ENCODE data around the gene OR51A7. TPM values are rescaled to one million over a fixed set of nuclear protein-coding genes. Genes with fewer than 3 reads are reported as not detected.
"Not testable (repeated sequence)": the region's sequence is repeated elsewhere in the genome, so short reads cannot be mapped to it uniquely, and the experiment has no call there.

The OR51A7 gene, protein sequence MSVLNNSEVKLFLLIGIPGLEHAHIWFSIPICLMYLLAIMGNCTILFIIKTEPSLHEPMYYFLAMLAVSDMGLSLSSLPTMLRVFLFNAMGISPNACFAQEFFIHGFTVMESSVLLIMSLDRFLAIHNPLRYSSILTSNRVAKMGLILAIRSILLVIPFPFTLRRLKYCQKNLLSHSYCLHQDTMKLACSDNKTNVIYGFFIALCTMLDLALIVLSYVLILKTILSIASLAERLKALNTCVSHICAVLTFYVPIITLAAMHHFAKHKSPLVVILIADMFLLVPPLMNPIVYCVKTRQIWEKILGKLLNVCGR
- not detected for total RNA-seq
- long read RNA-seq, result 0 reads

DNA sequence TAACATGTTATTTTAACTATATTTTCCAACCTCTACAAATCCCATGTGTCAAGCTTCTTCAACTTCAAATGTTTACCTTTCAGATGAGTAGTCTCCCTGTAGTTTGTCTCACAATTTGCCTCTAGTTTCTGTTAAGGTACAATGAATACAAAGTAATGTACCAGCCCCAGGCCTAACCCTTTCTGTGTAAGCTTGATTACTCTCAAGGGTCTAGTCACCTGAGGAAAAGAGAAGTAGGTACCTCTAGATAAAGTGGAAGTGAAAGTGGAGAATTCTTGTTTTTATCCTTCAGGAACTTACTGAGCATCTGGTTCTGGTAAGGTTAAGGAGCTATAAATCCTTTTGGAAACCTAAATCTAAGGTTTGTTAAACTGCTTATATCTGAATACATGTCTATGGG, at the start of gene OR51A7:
Gene OR51A7 (plus strand): TSS at position 300 of the 400 bp plus-strand sequence. CDS start 3,587 bp downstream, outside the sequence.
- intact Hi-C loops (cut with DNase I), result no loop called here
- DNase-seq (ENCODE audit: low spot score), result no peak

DNA sequence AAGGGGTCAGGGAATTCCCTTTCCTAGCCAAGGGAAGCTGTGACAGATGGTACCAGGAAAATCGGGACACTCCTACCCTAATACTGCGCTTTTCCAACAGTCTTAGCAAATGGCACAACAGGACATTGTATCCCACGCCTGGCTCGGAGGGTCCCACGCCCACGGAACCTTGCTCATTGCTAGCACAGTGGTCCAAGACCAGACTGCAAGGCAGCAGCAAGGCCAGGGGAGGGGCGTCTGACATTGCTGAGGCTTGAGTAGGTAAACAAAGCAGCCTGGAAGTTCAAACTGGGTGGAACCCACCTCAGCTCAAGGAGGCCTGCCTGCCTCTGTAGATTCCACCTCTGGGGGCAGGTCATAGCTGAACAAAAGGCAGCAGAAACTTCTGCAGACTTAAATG, 49.3 kb upstream of the OR51A7 start:
- intact Hi-C loops (cut with DNase I); DNase-seq (ENCODE audit: low spot score): not testable (repeated sequence)

DNA sequence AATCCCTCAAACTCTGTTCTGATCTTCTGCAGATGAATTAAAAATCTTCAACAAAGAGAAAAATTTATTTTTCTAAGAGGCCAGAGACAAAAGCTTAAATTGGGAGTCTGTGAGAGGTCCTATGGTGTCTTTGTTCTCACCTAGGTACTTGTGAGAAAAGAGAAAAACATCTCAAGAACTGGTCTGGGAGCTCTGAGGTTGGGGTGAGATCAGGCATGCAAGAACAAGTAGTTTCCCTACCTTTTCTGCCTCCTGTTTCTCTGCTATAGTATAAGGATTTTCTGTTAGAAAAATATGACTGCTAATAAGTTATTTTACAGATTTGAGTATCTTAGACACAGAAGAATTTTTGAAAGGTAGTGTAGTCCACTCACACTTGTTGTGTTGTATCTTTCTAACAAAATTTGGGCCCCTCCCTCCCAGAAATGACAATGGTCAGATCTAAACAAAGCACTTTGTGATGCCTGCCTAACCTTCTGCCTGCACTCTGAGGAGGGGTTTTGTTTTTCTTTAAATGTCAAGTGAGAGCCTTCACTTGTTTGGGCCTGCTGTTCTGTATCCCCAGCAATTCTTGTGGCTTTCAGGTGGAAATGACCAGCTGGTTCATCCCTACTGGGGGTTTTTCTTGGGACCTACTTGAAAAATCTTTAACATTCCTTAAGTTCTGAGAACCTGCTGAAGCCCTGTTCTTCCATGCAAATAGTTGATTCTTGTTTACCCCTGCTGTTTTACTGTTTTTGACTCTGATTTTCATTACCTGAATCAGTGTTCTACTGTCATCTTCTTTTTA, 40.9 kb upstream of the OR51A7 start:
- intact Hi-C loops (cut with DNase I), result no loop called here
- DNase-seq (ENCODE audit: low spot score), result no peak

DNA sequence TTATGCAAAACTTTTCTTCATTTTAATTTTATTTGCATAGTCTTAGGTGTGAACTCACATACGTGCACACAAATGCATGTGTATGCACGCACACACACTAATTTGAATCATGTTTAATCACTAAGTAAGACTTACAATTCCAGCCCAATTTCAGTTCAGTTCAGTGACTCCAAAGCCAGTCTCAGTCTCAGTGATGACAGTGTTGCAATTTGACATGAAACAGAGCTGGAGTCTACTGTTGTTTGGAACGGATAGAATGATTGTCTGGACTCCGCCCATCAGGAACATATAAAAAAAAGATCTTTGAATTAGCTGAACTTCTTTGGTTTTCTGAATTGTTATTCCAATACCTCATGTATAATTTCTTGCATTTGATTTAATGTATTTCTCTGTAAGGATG, 39.7 kb upstream of the OR51A7 start:
- DNase-seq (ENCODE audit: low spot score), result no peak
- intact Hi-C loops (cut with DNase I), result no loop called here

DNA sequence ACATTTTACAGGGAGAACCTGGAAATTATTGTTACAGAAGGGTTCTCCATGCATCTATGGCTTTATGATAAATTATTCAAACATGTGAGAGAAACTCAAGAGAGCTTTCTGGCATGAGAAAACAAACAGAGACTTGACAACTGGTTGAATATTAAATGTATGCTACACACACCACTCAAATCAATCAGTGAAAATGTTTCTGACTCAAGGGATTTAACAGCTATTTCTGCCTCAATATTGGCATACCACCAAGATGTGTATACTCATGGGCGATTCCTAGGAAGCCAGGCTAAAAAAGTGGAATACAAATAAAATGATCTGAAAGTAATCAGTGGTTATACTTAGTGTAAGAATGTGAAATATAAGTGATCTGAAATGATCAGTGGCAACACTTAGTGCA, 37.7 kb upstream of the OR51A7 start:
- intact Hi-C loops (cut with DNase I), result no loop called here
- no peak for DNase-seq (ENCODE audit: low spot score)

DNA sequence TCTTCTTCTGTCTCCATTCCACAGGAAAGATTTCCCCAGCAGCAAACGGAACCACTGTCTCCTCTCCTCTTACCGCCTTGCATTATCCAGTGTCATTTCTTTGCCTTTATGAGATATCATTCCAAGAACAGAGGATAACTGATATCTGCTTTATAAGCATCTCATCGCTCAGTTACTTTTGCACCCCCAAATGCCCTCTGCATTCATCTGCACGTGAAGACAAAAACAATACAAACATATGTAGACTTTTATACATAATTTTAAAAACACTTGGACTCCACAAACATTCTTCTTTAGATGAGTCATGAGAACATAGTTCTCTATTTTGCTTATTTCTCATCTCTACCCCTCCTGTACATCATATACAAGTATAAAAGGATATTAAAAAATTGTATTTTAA, 22.4 kb upstream of the OR51A7 start:
- intact Hi-C loops (cut with DNase I), result no loop called here
- no peak for DNase-seq (ENCODE audit: low spot score)

DNA sequence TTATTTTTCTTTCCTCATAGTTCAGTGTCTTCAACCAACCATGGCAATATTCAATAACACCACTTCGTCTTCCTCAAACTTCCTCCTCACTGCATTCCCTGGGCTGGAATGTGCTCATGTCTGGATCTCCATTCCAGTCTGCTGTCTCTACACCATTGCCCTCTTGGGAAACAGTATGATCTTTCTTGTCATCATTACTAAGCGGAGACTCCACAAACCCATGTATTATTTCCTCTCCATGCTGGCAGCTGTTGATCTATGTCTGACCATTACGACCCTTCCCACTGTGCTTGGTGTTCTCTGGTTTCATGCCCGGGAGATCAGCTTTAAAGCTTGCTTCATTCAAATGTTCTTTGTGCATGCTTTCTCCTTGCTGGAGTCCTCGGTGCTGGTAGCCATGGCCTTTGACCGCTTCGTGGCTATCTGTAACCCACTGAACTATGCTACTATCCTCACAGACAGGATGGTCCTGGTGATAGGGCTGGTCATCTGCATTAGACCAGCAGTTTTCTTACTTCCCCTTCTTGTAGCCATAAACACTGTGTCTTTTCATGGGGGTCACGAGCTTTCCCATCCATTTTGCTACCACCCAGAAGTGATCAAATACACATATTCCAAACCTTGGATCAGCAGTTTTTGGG, 21.6 kb upstream of the OR51A7 start, which contains the start of gene OR51T1:
Gene OR51T1 (plus strand): TSS at position 41 of the 641 bp plus-strand sequence. CDS start 0 bp downstream, at position 41.
- intact Hi-C loops (cut with DNase I), result no loop called here
- DNase-seq (ENCODE audit: low spot score), result no peak

DNA sequence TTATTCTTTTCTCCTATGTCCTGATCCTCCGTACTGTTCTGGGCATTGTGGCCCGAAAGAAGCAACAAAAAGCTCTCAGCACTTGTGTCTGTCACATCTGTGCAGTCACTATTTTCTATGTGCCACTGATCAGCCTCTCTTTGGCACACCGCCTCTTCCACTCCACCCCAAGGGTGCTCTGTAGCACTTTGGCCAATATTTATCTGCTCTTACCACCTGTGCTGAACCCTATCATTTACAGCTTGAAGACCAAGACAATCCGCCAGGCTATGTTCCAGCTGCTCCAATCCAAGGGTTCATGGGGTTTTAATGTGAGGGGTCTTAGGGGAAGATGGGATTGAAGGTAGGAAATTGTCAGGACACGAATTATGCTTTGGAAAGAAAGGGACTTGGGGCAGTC, 21.0 kb upstream of the OR51A7 start:
- no peak for DNase-seq (ENCODE audit: low spot score)
- intact Hi-C loops (cut with DNase I), result no loop called here

DNA sequence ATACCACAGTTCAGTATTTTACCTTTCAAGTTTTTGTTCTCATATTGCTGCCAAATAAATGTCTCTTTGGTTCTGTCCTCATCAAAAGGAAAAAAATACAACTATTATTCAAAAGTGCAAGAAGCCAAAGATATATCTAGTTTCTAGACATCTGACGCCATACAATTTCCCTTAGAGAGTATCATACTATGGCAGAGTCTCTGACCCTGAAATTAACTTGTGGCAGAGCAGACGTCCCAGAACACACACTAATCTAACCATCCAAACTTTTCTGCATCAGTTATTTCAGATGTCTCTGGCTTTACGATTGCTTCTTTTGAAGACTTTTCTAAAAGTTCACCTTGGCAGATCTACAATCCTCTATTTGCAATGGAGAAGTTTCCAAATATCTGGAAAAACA, 19.2 kb upstream of the OR51A7 start:
- intact Hi-C loops (cut with DNase I), result no loop called here
- no peak for DNase-seq (ENCODE audit: low spot score)

DNA sequence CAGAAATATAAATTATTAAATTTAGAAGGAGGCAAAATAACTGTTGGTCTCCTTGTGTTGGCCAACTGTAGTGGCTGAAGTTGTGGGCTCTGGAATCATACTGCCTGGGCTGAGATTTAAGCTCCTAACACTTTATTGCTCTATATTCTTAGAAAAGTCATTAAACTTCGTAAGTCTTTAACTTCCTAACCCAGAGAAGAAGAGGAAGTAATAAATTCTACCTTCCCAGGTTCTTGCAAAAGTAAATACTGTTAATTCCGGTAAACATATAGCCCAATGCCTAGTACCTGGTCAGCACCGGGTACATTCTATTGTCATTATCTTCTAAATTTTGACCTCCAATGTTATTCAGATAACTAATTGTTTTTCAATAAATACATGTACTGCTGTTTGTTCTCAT, 17.4 kb upstream of the OR51A7 start:
- intact Hi-C loops (cut with DNase I), result no loop called here
- DNase-seq (ENCODE audit: low spot score), result no peak

DNA sequence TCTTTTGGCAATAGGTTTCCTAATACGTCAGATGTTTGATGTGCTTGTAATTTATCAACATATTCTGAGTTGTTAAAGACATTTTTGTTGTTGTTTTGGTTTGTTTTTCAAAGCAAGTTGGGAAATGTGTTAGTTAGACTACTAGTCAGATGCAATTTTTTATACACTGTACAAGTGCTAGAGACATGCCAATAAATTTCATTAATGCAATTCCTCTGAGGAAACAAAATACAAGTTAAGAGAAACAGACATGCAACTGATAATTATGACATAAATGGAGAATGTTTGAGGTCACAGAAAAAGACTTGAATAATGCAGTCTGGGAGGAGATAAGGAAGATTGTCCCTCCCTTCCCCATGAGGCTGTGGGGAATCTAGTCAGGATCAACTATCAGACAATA, 16.0 kb upstream of the OR51A7 start:
- intact Hi-C loops (cut with DNase I), result no loop called here
- DNase-seq (ENCODE audit: low spot score), result no peak

DNA sequence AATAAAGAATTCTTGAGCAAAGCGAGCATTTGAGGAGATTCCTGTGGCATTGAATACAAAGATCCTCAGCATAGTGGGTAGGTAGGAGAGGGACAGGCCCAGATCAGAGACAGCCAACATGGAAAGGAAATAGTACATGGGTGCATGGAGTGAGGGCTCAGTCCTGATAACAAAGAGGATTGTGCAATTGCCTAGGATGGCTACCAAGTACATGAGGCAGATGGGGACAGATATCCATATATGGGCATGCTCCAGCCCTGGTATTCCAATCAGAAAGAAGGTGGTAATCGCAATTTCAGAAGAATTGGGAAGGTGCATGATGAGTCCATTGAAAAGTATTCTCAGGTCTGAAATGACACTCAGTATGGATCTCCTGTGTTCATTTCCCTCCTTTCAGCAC, 13.3 kb upstream of the OR51A7 start:
- DNase-seq (ENCODE audit: low spot score), result no peak
- intact Hi-C loops (cut with DNase I), result no loop called here

DNA sequence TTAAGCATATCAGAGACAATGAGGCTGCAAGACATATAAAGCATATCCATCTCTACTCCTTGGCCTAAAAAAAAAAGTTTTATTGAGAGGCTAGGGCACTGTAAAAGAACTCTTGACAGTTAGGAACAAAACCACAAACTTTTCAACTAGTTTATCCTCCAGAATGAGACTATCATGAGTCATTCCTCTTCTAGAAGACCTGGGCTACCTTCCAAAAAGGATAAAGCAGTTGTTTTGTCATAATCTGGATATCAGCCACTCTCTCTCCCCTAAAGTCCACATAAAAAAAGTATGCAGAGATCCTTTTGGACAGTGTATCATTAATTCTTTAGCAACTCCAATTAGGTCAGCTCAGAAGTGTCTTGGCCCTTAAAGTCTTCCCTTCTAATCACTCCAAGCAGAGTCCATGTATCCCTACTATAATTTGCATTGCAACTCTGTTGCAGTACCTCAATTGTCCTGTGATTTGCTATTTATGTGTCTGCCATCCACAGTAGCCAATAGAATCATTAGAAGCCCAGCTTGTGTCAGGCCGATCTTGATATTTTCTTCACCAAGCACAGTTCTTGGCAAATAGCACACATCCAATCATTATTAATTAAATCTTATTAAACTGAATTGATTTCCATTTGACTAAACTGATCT, 11.5 kb upstream of the OR51A7 start:
- intact Hi-C loops (cut with DNase I), result no loop called here
- DNase-seq (ENCODE audit: low spot score), result no peak

DNA sequence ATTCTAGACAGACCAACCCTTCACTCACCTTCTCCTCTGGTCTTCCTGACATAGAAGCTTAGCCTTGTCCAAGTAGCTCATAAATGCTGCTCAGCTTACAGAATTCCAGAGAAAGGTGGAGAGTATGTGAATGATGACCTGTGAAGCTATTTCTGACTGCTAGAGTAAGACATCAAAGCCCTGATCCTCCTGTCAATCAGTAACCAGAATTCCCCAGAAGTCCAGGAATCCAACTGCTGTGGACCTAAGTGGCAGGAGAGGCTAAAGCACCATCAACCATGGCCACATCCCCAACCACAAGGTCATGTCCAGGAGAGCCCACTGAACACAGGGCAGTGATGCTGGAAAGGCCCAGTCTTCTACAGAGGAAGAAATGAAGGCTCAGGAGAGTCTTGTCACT, 13.0 kb downstream of the OR51A7 start:
- intact Hi-C loops (cut with DNase I), result no loop called here
- no peak for DNase-seq (ENCODE audit: low spot score)

DNA sequence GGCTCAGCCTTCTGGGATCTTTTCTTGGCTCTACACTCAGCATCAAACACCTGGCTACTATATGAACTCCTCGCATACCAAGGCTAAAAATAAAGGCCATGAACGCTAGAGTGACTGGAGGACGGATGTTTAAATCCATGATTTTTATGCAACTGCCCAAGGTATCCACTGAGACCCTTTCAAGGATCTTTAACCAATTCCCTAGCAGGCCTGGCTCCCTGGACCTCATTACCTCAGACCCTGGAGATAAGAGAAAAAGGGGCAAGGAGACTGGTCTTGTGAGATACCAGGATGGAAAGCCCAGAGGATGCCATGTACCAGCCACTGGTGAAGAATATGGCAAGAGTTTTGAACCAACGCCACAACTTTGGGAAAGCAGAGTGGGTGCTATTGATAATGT, 15.7 kb downstream of the OR51A7 start, which contains the start of gene OR51G2:
Gene OR51G2 (minus strand): TSS at position 101 of the 400 bp plus-strand sequence. CDS start 3,687 bp downstream, outside the sequence.
- intact Hi-C loops (cut with DNase I), result no loop called here
- no peak for DNase-seq (ENCODE audit: low spot score)

DNA sequence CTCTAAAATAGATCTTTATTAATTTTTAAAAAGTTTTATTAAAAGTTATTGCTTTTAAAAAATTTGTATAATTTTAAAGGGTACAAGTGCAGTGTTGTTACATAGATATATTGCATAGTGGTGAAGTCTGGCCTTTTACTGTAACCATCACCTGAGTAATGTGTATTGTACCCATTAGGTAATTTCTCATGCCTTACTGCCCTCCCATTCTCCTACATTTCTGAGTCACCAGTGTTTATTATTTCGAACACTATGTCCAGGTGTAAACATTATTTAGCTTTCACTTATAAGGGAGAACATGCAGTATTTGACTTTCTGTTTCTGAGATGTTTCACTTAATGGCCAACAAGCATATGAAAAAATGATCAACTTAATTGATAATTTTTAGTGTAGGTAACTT, 18.2 kb downstream of the OR51A7 start:
- intact Hi-C loops (cut with DNase I), result no loop called here
- DNase-seq (ENCODE audit: low spot score), result no peak

DNA sequence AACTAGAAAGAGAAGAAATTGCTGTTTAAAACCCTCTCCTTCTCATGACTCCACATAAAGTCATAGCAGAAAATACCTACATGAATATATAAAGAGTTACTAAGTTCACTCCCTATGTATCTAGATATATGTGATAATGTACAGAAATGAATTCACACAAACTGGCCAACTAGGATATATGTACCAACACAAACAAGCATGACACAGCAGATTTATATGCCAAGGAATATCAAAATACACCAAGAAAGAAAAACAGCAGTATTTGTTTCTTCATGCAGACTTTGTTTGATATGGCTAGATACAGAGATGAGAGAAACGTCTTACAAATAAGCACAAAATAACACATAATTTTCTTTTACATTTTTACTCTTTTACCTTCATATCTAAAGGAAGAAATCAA, 18.7 kb downstream of the OR51A7 start:
- intact Hi-C loops (cut with DNase I), result no loop called here

DNA sequence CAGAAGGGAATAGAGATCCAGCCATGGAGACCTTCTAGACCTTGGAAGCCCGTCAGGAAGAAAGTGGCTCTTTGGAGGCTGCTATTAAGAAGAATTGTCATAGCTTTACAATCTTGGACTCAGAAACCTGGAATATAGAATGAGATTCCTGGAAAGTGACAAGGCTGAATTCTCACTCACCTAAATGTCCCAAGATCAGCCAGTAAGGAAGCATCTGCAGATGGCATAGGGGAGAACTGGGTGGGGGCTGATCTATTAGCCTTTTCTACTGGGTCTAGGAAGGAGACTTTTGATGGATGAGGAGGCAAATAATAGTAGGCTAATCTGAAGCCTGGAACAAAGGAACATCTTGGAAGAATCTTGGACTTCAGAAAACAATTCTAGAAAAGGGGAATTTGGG, 20.7 kb downstream of the OR51A7 start, which contains the start of gene OR51G1:
Gene OR51G1 (minus strand): TSS at position 101 of the 400 bp plus-strand sequence. CDS start 0 bp downstream, at position 101.
- no peak for DNase-seq (ENCODE audit: low spot score)
- intact Hi-C loops (cut with DNase I), result no loop called here

More for the DNA sequence above, 18.7 kb downstream of the OR51A7 start:
- no peak for DNase-seq (ENCODE audit: low spot score)

DNA sequence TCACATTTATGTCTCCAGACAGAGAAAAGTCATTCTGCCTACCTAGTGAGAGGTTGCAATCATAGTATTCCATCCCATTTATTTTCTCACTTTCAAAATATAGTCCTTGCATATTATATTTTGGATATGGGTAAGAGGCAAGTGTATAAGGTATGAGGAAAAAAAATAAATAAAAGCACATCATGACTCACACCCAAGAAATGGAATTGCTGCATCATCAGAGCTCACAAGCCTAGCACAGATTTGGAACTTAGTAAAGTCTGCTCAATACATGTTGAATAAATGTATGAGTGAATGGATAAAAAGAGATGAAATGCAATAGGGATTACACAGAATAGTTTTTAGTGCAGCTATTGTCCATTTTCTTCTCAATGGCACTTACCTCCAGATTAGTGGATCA, 23.0 kb downstream of the OR51A7 start:
- DNase-seq (ENCODE audit: low spot score), result no peak
- intact Hi-C loops (cut with DNase I), result no loop called here

DNA sequence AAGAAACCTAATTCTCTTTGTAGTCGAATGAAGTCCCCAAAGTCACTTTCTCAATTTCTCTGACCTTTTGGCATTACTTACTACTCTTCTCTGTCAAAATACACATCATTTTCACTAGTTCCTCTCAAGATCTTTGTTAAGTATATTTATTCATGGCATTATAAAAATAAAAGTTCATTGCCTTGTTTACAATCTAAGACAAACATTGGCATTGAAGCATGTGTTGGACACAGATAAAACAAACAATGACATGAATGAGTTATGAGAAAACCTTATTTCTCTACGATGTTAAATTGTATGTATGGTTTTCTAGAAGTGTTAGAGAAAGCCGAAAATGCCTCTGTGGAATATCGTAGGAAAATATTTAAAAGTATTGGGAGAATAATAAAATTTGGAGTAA, 29.2 kb downstream of the OR51A7 start:
- intact Hi-C loops (cut with DNase I), result no loop called here
- no peak for DNase-seq (ENCODE audit: low spot score)
